Measurements from ENCODE around the gene SNRPF.

The SNRPF gene

DNA sequence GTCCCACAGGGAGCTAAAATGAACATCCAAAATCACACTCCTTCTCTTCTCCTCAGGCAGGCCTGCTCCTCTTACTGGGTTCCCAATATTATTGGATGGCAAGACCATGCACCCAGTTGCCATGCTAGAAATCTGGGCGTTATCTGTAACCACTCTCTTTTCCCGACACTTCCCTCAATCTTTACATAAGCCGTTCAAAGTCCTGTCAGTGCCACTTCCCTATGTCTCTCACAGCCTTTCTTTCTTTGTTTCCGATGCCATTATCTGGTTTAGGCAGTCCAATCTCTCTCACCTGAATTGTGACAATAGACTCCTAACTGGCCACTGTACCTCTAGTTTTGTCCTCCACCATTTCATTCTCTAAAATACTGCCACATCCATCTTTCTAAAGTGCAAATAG is 24.1 kb downstream of the SNRPF start:
- no peak overlapping the region for H3K9ac ChIP-seq
- H3K36me3 ChIP-seq = no peaks in the 10 kb centered on the region
- no peaks in the 10 kb centered on the region for H4K20me1 ChIP-seq
- H3K27ac ChIP-seq = no peak overlapping the region
- peaks cover 11% of the 10 kb centered on the region; the same call in 1 of the 2 replicates for H3K9me3 ChIP-seq
- no peak overlapping the region for H3K4me2 ChIP-seq
- no peaks in the 10 kb centered on the region for H3K4me1 ChIP-seq
- H3K27me3 ChIP-seq = no peaks in the 10 kb centered on the region
- TF ChIP-seq Cebpa-rat (IDR thresholded peaks at IDR 0.05) = no peak
- H3K4me3 ChIP-seq = no peak overlapping the region

DNA sequence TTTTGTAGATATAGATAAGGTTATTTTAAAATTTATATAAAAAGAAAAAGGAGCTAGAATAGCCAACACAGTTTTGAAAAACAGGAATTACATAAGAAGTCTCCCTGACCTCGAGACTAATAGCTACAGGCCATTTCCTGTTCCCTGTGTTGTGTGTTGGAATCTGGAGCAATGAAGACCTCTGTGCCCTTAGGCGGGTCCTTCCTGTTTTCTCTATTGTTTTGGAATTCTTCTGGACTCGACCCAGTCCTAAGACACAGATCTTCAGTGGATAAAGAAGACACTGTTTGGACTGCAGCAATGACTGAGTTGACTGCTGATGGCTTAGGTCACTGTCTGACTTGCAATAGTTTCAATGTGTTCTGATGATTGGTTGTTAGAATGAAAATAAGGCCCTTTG is 26.2 kb downstream of the SNRPF start:
- Histone ChIP-seq H4K20me1 (no peaks in the 10 kb centered on the region), H3K36me3 (no peaks in the 10 kb centered on the region), H3K4me3 (no peak overlapping the region), H3K9me3 (peaks cover 11% of the 10 kb centered on the region; the same call in 1 of the 2 replicates), H3K9ac (no peak overlapping the region), H3K4me1 (no peaks in the 10 kb centered on the region), H3K27ac (no peak overlapping the region), H3K4me2 (no peak overlapping the region), H3K27me3 (no peaks in the 10 kb centered on the region)
- no peak for TF ChIP-seq Cebpa-rat (IDR thresholded peaks at IDR 0.05)

DNA sequence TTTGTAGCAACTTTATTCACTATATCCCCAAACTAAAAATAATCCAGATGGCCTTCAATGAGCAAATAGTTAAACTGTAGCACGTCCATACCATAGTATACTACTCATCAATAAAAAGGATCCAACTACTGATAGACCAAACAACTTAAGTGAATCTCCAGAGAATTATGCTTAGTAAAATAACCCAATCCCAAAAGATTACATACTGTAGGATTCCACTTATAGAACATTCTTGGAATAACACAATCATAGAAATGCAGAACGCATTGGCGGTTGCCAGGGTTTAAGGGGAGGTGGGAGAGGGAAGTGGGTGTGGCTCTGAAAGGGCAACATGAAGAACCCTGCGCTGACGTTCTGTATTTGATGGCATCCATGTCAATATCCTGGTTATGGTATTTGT is 28.6 kb downstream of the SNRPF start:
- no peak overlapping the region for H3K4me2 ChIP-seq
- no peaks in the 10 kb centered on the region for H3K4me1 ChIP-seq
- no peaks in the 10 kb centered on the region for H4K20me1 ChIP-seq
- H3K4me3 ChIP-seq = no peak overlapping the region
- H3K9ac ChIP-seq = no peak overlapping the region
- H3K27ac ChIP-seq = no peak overlapping the region
- no peaks in the 10 kb centered on the region for H3K36me3 ChIP-seq
- TF ChIP-seq Cebpa-rat (IDR thresholded peaks at IDR 0.05) = no peak
- H3K9me3 ChIP-seq = peaks cover 11% of the 10 kb centered on the region; the same call in 1 of the 2 replicates
- H3K27me3 ChIP-seq = no peaks in the 10 kb centered on the region

DNA sequence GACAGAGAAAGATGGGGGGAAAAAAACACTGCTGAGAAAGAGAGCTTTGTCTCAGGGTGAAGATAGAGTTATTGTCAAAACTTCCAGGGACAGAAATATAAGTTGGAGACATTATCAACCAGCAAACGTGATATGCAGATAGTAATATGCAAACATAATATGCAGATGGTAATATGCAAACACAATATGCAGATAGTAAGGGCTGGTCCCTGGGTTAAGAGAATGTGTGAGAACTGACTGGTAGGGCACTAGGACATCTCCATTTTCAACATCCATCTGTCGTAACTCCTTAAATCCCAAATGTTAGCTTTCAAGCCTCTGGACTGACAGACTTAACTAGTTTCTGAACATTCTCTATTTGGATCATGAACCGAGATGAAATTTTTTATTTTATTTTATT is 32.2 kb downstream of the SNRPF start:
- no peak overlapping the region for H3K27ac ChIP-seq
- no peaks in the 10 kb centered on the region for H4K20me1 ChIP-seq
- no peak overlapping the region for H3K9ac ChIP-seq
- H3K36me3 ChIP-seq = no peaks in the 10 kb centered on the region
- H3K4me2 ChIP-seq = no peak overlapping the region
- H3K9me3 ChIP-seq = peaks cover 3% of the 10 kb centered on the region; the same call in 1 of the 2 replicates
- no peaks in the 10 kb centered on the region for H3K4me1 ChIP-seq
- H3K4me3 ChIP-seq = no peak overlapping the region
- no peaks in the 10 kb centered on the region for H3K27me3 ChIP-seq
- TF ChIP-seq Cebpa-rat (IDR thresholded peaks at IDR 0.05) = no peak

DNA sequence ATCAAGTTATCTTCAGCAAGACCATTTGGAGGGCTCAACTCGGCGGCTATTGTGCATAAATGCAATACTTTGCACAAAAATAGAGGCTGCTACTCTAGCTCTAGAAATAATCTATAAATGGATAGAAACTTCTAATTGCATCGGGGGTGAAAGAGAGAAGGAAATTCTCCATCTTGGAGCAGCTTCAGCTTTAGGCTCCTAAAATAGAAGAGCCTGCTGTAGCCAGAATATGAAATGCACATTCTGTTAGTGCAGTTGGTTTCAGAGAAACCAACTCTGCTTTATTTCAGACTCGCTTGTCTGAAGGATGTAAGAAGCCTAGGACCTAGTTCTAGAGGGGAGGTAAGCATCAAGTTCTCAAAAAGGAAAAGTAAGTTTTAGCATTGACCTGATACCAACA is 38.1 kb downstream of the SNRPF start:
- H3K27ac ChIP-seq = no peak overlapping the region
- TF ChIP-seq Cebpa-rat (IDR thresholded peaks at IDR 0.05) = no peak
- H3K9ac ChIP-seq = no peak overlapping the region
- peaks cover 3% of the 10 kb centered on the region; the same call in 1 of the 2 replicates for H3K9me3 ChIP-seq
- no peaks in the 10 kb centered on the region for H3K27me3 ChIP-seq
- no peak overlapping the region for H3K4me3 ChIP-seq
- H3K36me3 ChIP-seq = no peaks in the 10 kb centered on the region
- H4K20me1 ChIP-seq = no peaks in the 10 kb centered on the region
- H3K4me2 ChIP-seq = no peak overlapping the region
- no peaks in the 10 kb centered on the region for H3K4me1 ChIP-seq

DNA sequence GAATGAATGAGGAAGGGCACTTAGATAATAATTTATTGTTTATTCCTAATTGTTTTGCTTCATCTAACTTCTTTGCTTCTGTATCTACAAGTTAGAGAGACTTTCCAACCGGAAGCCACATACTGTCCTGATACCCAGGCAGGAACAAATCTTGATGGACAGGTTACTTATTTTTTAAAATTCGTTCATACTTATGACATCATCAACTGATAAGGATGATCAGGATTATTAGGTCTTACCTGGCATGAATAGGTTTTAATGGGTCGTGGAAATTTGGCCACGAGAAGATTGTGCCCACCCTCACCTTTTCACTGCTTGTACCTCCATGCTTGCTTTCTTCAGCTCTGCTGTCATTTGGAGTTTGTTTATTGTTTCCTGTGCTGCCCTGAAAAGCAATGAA is 39.3 kb downstream of the SNRPF start:
- Histone ChIP-seq H3K9ac (no peak overlapping the region), H3K4me1 (no peaks in the 10 kb centered on the region), H3K36me3 (no peaks in the 10 kb centered on the region), H3K4me3 (no peak overlapping the region), H4K20me1 (no peaks in the 10 kb centered on the region), H3K9me3 (peaks cover 8% of the 10 kb centered on the region), H3K27ac (no peak overlapping the region), H3K27me3 (no peaks in the 10 kb centered on the region), H3K4me2 (no peak overlapping the region)
- TF ChIP-seq Cebpa-rat (IDR thresholded peaks at IDR 0.05) = no peak

DNA sequence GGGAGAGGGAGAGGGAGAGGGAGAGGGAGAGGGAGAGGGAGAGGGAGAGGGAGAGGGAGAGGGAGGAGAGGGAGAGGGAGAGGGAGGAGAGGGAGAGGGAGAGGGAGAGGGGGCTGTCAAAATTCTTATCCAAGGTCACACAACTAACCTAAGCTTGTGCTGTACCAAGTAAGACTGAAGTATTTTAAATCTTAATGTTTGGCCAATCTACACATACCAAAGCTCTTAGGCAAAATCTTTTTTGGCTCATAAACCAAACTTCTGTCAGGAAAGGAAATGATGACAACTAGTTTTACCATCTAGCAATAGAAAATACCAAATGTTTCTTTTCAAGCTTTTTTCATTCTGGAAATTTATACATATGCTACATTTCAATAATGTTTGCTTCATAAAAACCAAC is 49.8 kb downstream of the SNRPF start:
- Histone ChIP-seq H3K4me1 (no peaks in the 10 kb centered on the region), H3K9me3 (no peaks in the 10 kb centered on the region), H3K36me3 (no peaks in the 10 kb centered on the region), H4K20me1 (no peaks in the 10 kb centered on the region), H3K27me3 (no peaks in the 10 kb centered on the region), H3K9ac (no peak overlapping the region), H3K4me2 (no peak overlapping the region), H3K27ac (no peak overlapping the region), H3K4me3 (no peak overlapping the region)
- TF ChIP-seq Cebpa-rat (IDR thresholded peaks at IDR 0.05) = no peak

DNA sequence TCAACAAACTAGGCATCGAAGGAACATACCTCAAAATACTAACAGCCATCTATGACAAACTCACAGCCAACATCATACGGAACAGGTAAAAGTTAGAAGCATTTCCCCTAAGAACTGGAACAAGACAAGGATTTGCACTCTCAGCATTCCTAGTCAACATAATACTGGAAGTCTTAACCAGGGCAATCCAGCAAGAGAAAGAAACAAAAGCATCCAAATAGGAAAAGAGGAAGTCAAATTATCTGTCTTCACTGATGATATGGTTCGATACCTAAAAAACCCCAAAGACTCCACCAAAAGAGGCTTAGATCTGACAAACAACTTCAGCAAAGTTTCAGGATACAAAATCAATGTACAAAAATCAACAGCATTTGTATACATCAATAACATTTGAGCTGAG is 51.1 kb downstream of the SNRPF start:
- no peaks in the 10 kb centered on the region for H3K4me1 ChIP-seq
- no peak overlapping the region for H3K27ac ChIP-seq
- H3K27me3 ChIP-seq = no peaks in the 10 kb centered on the region
- TF ChIP-seq Cebpa-rat (IDR thresholded peaks at IDR 0.05) = no peak
- H3K4me2 ChIP-seq = no peak overlapping the region
- no peaks in the 10 kb centered on the region for H3K36me3 ChIP-seq
- no peak overlapping the region for H3K9ac ChIP-seq
- H3K4me3 ChIP-seq = no peak overlapping the region
- no peaks in the 10 kb centered on the region for H4K20me1 ChIP-seq
- no peaks in the 10 kb centered on the region for H3K9me3 ChIP-seq

Measured in BLaER1 (cell line).